Endothelial cell of umbilical vein (primary cell): Measurements from ENCODE around the gene PIN1. TPM values are rescaled to one million over a fixed set of nuclear protein-coding genes. Genes with fewer than 3 reads are reported as not detected.

Experiments
- BruUV-seq: library from RNA; stranded (reverse); fragments of 400-500 nt; replicated peaks from 2 replicates; lab custom pipeline; 2021; lab: Mats Ljungman, UMichigan
- CTCF ChIA-PET: fragments of 300-600, 350-600 bp; sonication (Branson Sonifier 250); formaldehyde crosslinking; loops from one replicate; lab custom pipeline; 2021; ENCODE audit warnings: antibody characterized with exemption, inconsistent platforms; lab: Charles Lee
- POLR2A ChIA-PET: fragments of 300-600, 350-600 bp; sonication (Branson Sonifier 250); formaldehyde crosslinking; loops from one replicate; lab custom pipeline; 2021; ENCODE audit warnings: antibody characterized with exemption, inconsistent platforms; lab: Charles Lee
- DNase-seq: peaks from one replicate; pipeline ENCODE4 v3.0.0-alpha.2; 2011; ENCODE audit warnings: low read depth, low spot score
- FAIRE-seq: peaks from 2 replicates; lab custom pipeline; 2011; peaks lifted over from hg19 to GRCh38; lab: Jason Lieb, UNC
- H2AFZ ChIP-seq: 2 replicates; pipeline ENCODE4 v1.6.0; 2012; ENCODE audit warnings: low read depth, low read length, control low read depth, inconsistent platforms
- H3K27ac ChIP-seq: 2 replicates; pipeline ENCODE4 v1.5.1; 2011; ENCODE audit warnings: low read depth, mild to moderate bottlenecking, control low read depth, low read length, moderate library complexity; ENCODE audit not compliant: insufficient read depth
- H3K27me3 ChIP-seq, 2 experiments: 2 replicates each; pipeline versions ENCODE4 v1.6.0 to v1.6.1; 2011; ENCODE audit warnings: low read length in 2 of 2, mixed read lengths in 1 of 2; ENCODE audit not compliant: control insufficient read depth in 2 of 2, insufficient read depth in 2 of 2
- H3K36me3 ChIP-seq, 2 experiments: 2 replicates in 1 of 2; 3 replicates in 1 of 2; pipeline ENCODE4 v1.5.1; 2011; ENCODE audit warnings: low read length in 2 of 2, mild to moderate bottlenecking in 1 of 2, moderate library complexity in 1 of 2; ENCODE audit not compliant: control insufficient read depth in 2 of 2, insufficient read depth in 2 of 2; ENCODE audit errors: extremely low read depth in 1 of 2
- H3K4me1 ChIP-seq: 3 replicates; pipeline ENCODE4 v1.5.1; 2011; ENCODE audit warnings: mild to moderate bottlenecking, low read length; ENCODE audit not compliant: control insufficient read depth, insufficient read depth; ENCODE audit errors: extremely low read depth
- H3K4me2 ChIP-seq: 2 replicates; pipeline ENCODE4 v1.6.1; 2011; ENCODE audit warnings: low read length, control low read depth, mixed read lengths; ENCODE audit not compliant: insufficient read depth
- H3K4me3 ChIP-seq, 3 experiments: fragments of 200-600 bp in 1 of 3; sonication (generic), shearing (Covaris generic) in 1 of 3; replicated peaks in 1 of 3; 2 replicates each; pipeline ENCODE4 v1.5.1; 2011 to 2016; ENCODE audit warnings: control low read depth in 3 of 3, low read length in 3 of 3, mild to moderate bottlenecking in 2 of 3, inconsistent platforms in 1 of 3, low read depth in 1 of 3, moderate library complexity in 1 of 3; ENCODE audit not compliant: insufficient read depth in 1 of 3
- H3K79me2 ChIP-seq: 2 replicates; pipeline ENCODE4 v1.6.0; 2012; ENCODE audit warnings: low read length, inconsistent platforms; ENCODE audit not compliant: control insufficient read depth, insufficient read depth
- H3K9ac ChIP-seq: replicated peaks from 2 replicates; pipeline ENCODE3; 2011; ENCODE audit warnings: low read length, control low read depth; ENCODE audit not compliant: insufficient read depth; ENCODE audit errors: extremely low read depth
- H3K9me1 ChIP-seq: replicated peaks from 3 replicates; pipeline ENCODE4 v1.6.0; 2011; ENCODE audit warnings: mild to moderate bottlenecking, low read length; ENCODE audit not compliant: control insufficient read depth, insufficient read depth; ENCODE audit errors: extremely low read depth
- H3K9me3 ChIP-seq: replicated peaks from 2 replicates; pipeline ENCODE4 v1.5.1; 2012; ENCODE audit warnings: low read length, inconsistent platforms; ENCODE audit not compliant: control insufficient read depth, insufficient read depth
- H4K20me1 ChIP-seq: replicated peaks from 2 replicates; pipeline ENCODE3; 2011; ENCODE audit warnings: mild to moderate bottlenecking, low read length; ENCODE audit not compliant: control insufficient read depth, insufficient read depth; ENCODE audit errors: extremely low read depth
- EZH2 ChIP-seq: IDR thresholded peaks from 2 replicates; pipeline ENCODE4 v1.6.1; 2012; ENCODE audit warnings: borderline replicate concordance, low read depth, mild to moderate bottlenecking, moderate library complexity, low read length, inconsistent platforms; ENCODE audit not compliant: severe bottlenecking
- FOS ChIP-seq: IDR thresholded peaks from 2 replicates; pipeline ENCODE4 v1.6.1; 2011; ENCODE audit warnings: mild to moderate bottlenecking, low read length, moderate library complexity, borderline replicate concordance; ENCODE audit not compliant: insufficient read depth
- GATA2 ChIP-seq: IDR thresholded peaks from 2 replicates; pipeline ENCODE4 v1.7.0; 2011; ENCODE audit warnings: low read depth, mild to moderate bottlenecking, moderate library complexity, mixed read lengths, low read length; ENCODE audit not compliant: insufficient read length, insufficient read depth
- JUN ChIP-seq: IDR thresholded peaks from 2 replicates; pipeline ENCODE4 v1.6.1; 2011; ENCODE audit warnings: borderline replicate concordance, low read depth; ENCODE audit not compliant: insufficient read length, insufficient read depth
- MAX ChIP-seq: IDR thresholded peaks from 2 replicates; pipeline ENCODE4 v1.6.1; 2011; ENCODE audit not compliant: insufficient read depth, insufficient read length
- MYC ChIP-seq: IDR thresholded peaks from one replicate; pipeline ENCODE4 v1.6.1; 2011; ENCODE audit warnings: mild to moderate bottlenecking, low read depth, low read length
- POLR2A ChIP-seq: IDR thresholded peaks from 2 replicates; pipeline ENCODE4 v1.6.1; 2012; ENCODE audit warnings: low read depth, mild to moderate bottlenecking, control low read depth, low read length
- POLR2AphosphoS5 ChIP-seq: IDR thresholded peaks from 2 replicates; pipeline ENCODE4 v1.6.1; 2012; ENCODE audit warnings: low read depth, mild to moderate bottlenecking, control low read depth, low read length, moderate library complexity; ENCODE audit not compliant: insufficient read depth
- dilution Hi-C: fragments of 300-500 bp; cut with MboI; formaldehyde crosslinking; loops from one replicate; pipeline ENCODE4 v1.15.0; 2019; ENCODE audit warnings: low sequenced_read_pairs; ENCODE audit not compliant: extremely low pct_ligation_motif_present
- intact Hi-C: fragments of 100-400 bp; cut with micrococcal nuclease; formaldehyde crosslinking; loops from one replicate; pipeline ENCODE4 v1.10.0; 2022
- polyA plus RNA-seq, 4 experiments: library from polyadenylated mRNA; depleted of rRNA in 3 of 4; stranded (reverse) in 3 of 4; unstranded in 1 of 4; fragments of >200 nt; gene quantifications; 2 replicates each; pipeline versions ENCODE4 v1.2.1 to v1.2.3, GENCODE V29; 2011 to 2012; ENCODE audit warnings: missing spikeins in 1 of 4
- total RNA-seq: library from RNA; stranded (reverse); gene quantifications from 2 replicates; pipeline ENCODE4 v1.2.3, GENCODE V29; 2021
- TF ChIP-seq, protein P1 (sequence below), 2 donors: IDR thresholded peaks; 1 replicate in 1 of 2; 2 replicates in 1 of 2; pipeline ENCODE4 v1.5.1; 2011; ENCODE audit warnings: low read length in 2 of 2, mild to moderate bottlenecking in 2 of 2, moderate library complexity in 2 of 2, control low read depth in 1 of 2, inconsistent platforms in 1 of 2, low read depth in 1 of 2; ENCODE audit not compliant: insufficient read depth in 1 of 2; ENCODE audit errors: extremely low read depth in 1 of 2

The PIN1 gene
- total and polyA plus RNA-seq, 2 donors (not counting 3 experiments of a cell fraction or from before 2014, with no cell fraction given): 97.4 to 115 TPM

- intact Hi-C loops (no loop called here), dilution Hi-C loops (no loop called here)
- DNase-seq (no peak), FAIRE-seq (no peak)
- Histone ChIP-seq H3K79me2 (peaks cover 6% of the 10 kb centered on the region), H4K20me1 (no peaks in the 10 kb centered on the region), H3K9me1 (no peaks in the 10 kb centered on the region), H3K27ac (no peak overlapping the region), H3K4me3 (no peak overlapping the region), H3K9me3 (no peaks in the 10 kb centered on the region), H3K36me3 (peaks cover 13 to 26% of the 10 kb centered on the region in 2 experiments), H2AFZ (no peak overlapping the region), H3K9ac (no peak overlapping the region), H3K4me2 (no peak overlapping the region), H3K27me3 (no peaks in the 10 kb centered on the region), H3K4me1 (no peaks in the 10 kb centered on the region)
- no TSS peak for BruUV-seq
- ChIA-PET POLR2A (no interaction called here), CTCF (interaction anchor here (1.2 kb wide), 1 partner anchor 606 kb away, joined by 4 read pairs; no protein-coding TSS in a partner anchor)
- TF ChIP-seq JUN: no peak
- no peak for TF ChIP-seq GATA2
- no peak for TF ChIP-seq FOS
- no peak for TF ChIP-seq POLR2AphosphoS5
- no peak for TF ChIP-seq EZH2
- TF ChIP-seq MYC: no peak
- no peak for TF ChIP-seq POLR2A
- TF ChIP-seq MAX: no peak
- TF ChIP-seq, protein P1, sequence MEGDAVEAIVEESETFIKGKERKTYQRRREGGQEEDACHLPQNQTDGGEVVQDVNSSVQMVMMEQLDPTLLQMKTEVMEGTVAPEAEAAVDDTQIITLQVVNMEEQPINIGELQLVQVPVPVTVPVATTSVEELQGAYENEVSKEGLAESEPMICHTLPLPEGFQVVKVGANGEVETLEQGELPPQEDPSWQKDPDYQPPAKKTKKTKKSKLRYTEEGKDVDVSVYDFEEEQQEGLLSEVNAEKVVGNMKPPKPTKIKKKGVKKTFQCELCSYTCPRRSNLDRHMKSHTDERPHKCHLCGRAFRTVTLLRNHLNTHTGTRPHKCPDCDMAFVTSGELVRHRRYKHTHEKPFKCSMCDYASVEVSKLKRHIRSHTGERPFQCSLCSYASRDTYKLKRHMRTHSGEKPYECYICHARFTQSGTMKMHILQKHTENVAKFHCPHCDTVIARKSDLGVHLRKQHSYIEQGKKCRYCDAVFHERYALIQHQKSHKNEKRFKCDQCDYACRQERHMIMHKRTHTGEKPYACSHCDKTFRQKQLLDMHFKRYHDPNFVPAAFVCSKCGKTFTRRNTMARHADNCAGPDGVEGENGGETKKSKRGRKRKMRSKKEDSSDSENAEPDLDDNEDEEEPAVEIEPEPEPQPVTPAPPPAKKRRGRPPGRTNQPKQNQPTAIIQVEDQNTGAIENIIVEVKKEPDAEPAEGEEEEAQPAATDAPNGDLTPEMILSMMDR (IDR thresholded peaks at IDR 0.05; ENCODE audit: extremely low read depth in 1 of 2, insufficient read depth in 1 of 2, low read depth in 1 of 2, low read length in 2 of 2): no peak
These were observed 24.0 kb upstream of the PIN1 start for GRCh38 chr19:9811139-9811538.
